Endothelial cell of umbilical vein (primary cell): ENCODE data around the gene MDM1. TPM values are rescaled to one million over a fixed set of nuclear protein-coding genes. Genes with fewer than 3 reads are reported as not detected.

Source experiments
- BruUV-seq: library from RNA; stranded (reverse); fragments of 400-500 nt; replicated peaks from 2 replicates; lab custom pipeline; 2021; lab: Mats Ljungman, UMichigan
- CTCF ChIA-PET: fragments of 300-600, 350-600 bp; sonication (Branson Sonifier 250); formaldehyde crosslinking; loops from one replicate; lab custom pipeline; 2021; ENCODE audit warnings: antibody characterized with exemption, inconsistent platforms; lab: Charles Lee
- POLR2A ChIA-PET: fragments of 300-600, 350-600 bp; sonication (Branson Sonifier 250); formaldehyde crosslinking; loops from one replicate; lab custom pipeline; 2021; ENCODE audit warnings: antibody characterized with exemption, inconsistent platforms; lab: Charles Lee
- DNase-seq: peaks from one replicate; pipeline ENCODE4 v3.0.0-alpha.2; 2011; ENCODE audit warnings: low read depth, low spot score
- FAIRE-seq: peaks from 2 replicates; lab custom pipeline; 2011; peaks lifted over from hg19 to GRCh38; lab: Jason Lieb, UNC
- H2AFZ ChIP-seq: 2 replicates; pipeline ENCODE4 v1.6.0; 2012; ENCODE audit warnings: low read depth, low read length, control low read depth, inconsistent platforms
- H3K27ac ChIP-seq: 2 replicates; pipeline ENCODE4 v1.5.1; 2011; ENCODE audit warnings: low read depth, mild to moderate bottlenecking, control low read depth, low read length, moderate library complexity; ENCODE audit not compliant: insufficient read depth
- H3K27me3 ChIP-seq, 2 experiments: 2 replicates each; pipeline versions ENCODE4 v1.6.0 to v1.6.1; 2011; ENCODE audit warnings: low read length in 2 of 2, mixed read lengths in 1 of 2; ENCODE audit not compliant: control insufficient read depth in 2 of 2, insufficient read depth in 2 of 2
- H3K36me3 ChIP-seq, 2 experiments: 2 replicates in 1 of 2; 3 replicates in 1 of 2; pipeline ENCODE4 v1.5.1; 2011; ENCODE audit warnings: low read length in 2 of 2, mild to moderate bottlenecking in 1 of 2, moderate library complexity in 1 of 2; ENCODE audit not compliant: control insufficient read depth in 2 of 2, insufficient read depth in 2 of 2; ENCODE audit errors: extremely low read depth in 1 of 2
- H3K4me1 ChIP-seq: 3 replicates; pipeline ENCODE4 v1.5.1; 2011; ENCODE audit warnings: mild to moderate bottlenecking, low read length; ENCODE audit not compliant: control insufficient read depth, insufficient read depth; ENCODE audit errors: extremely low read depth
- H3K4me2 ChIP-seq: 2 replicates; pipeline ENCODE4 v1.6.1; 2011; ENCODE audit warnings: low read length, control low read depth, mixed read lengths; ENCODE audit not compliant: insufficient read depth
- H3K4me3 ChIP-seq, 3 experiments: fragments of 200-600 bp in 1 of 3; sonication (generic), shearing (Covaris generic) in 1 of 3; replicated peaks in 1 of 3; 2 replicates each; pipeline ENCODE4 v1.5.1; 2011 to 2016; ENCODE audit warnings: control low read depth in 3 of 3, low read length in 3 of 3, mild to moderate bottlenecking in 2 of 3, inconsistent platforms in 1 of 3, low read depth in 1 of 3, moderate library complexity in 1 of 3; ENCODE audit not compliant: insufficient read depth in 1 of 3
- H3K79me2 ChIP-seq: 2 replicates; pipeline ENCODE4 v1.6.0; 2012; ENCODE audit warnings: low read length, inconsistent platforms; ENCODE audit not compliant: control insufficient read depth, insufficient read depth
- H3K9ac ChIP-seq: replicated peaks from 2 replicates; pipeline ENCODE3; 2011; ENCODE audit warnings: low read length, control low read depth; ENCODE audit not compliant: insufficient read depth; ENCODE audit errors: extremely low read depth
- H3K9me1 ChIP-seq: replicated peaks from 3 replicates; pipeline ENCODE4 v1.6.0; 2011; ENCODE audit warnings: mild to moderate bottlenecking, low read length; ENCODE audit not compliant: control insufficient read depth, insufficient read depth; ENCODE audit errors: extremely low read depth
- H3K9me3 ChIP-seq: replicated peaks from 2 replicates; pipeline ENCODE4 v1.5.1; 2012; ENCODE audit warnings: low read length, inconsistent platforms; ENCODE audit not compliant: control insufficient read depth, insufficient read depth
- H4K20me1 ChIP-seq: replicated peaks from 2 replicates; pipeline ENCODE3; 2011; ENCODE audit warnings: mild to moderate bottlenecking, low read length; ENCODE audit not compliant: control insufficient read depth, insufficient read depth; ENCODE audit errors: extremely low read depth
- EZH2 ChIP-seq: IDR thresholded peaks from 2 replicates; pipeline ENCODE4 v1.6.1; 2012; ENCODE audit warnings: borderline replicate concordance, low read depth, mild to moderate bottlenecking, moderate library complexity, low read length, inconsistent platforms; ENCODE audit not compliant: severe bottlenecking
- FOS ChIP-seq: IDR thresholded peaks from 2 replicates; pipeline ENCODE4 v1.6.1; 2011; ENCODE audit warnings: mild to moderate bottlenecking, low read length, moderate library complexity, borderline replicate concordance; ENCODE audit not compliant: insufficient read depth
- GATA2 ChIP-seq: IDR thresholded peaks from 2 replicates; pipeline ENCODE4 v1.7.0; 2011; ENCODE audit warnings: low read depth, mild to moderate bottlenecking, moderate library complexity, mixed read lengths, low read length; ENCODE audit not compliant: insufficient read length, insufficient read depth
- JUN ChIP-seq: IDR thresholded peaks from 2 replicates; pipeline ENCODE4 v1.6.1; 2011; ENCODE audit warnings: borderline replicate concordance, low read depth; ENCODE audit not compliant: insufficient read length, insufficient read depth
- MAX ChIP-seq: IDR thresholded peaks from 2 replicates; pipeline ENCODE4 v1.6.1; 2011; ENCODE audit not compliant: insufficient read depth, insufficient read length
- MYC ChIP-seq: IDR thresholded peaks from one replicate; pipeline ENCODE4 v1.6.1; 2011; ENCODE audit warnings: mild to moderate bottlenecking, low read depth, low read length
- POLR2A ChIP-seq: IDR thresholded peaks from 2 replicates; pipeline ENCODE4 v1.6.1; 2012; ENCODE audit warnings: low read depth, mild to moderate bottlenecking, control low read depth, low read length
- POLR2AphosphoS5 ChIP-seq: IDR thresholded peaks from 2 replicates; pipeline ENCODE4 v1.6.1; 2012; ENCODE audit warnings: low read depth, mild to moderate bottlenecking, control low read depth, low read length, moderate library complexity; ENCODE audit not compliant: insufficient read depth
- dilution Hi-C: fragments of 300-500 bp; cut with MboI; formaldehyde crosslinking; loops from one replicate; pipeline ENCODE4 v1.15.0; 2019; ENCODE audit warnings: low sequenced_read_pairs; ENCODE audit not compliant: extremely low pct_ligation_motif_present
- intact Hi-C: fragments of 100-400 bp; cut with micrococcal nuclease; formaldehyde crosslinking; loops from one replicate; pipeline ENCODE4 v1.10.0; 2022
- polyA plus RNA-seq, 4 experiments: library from polyadenylated mRNA; depleted of rRNA in 3 of 4; stranded (reverse) in 3 of 4; unstranded in 1 of 4; fragments of >200 nt; gene quantifications; 2 replicates each; pipeline versions ENCODE4 v1.2.1 to v1.2.3, GENCODE V29; 2011 to 2012; ENCODE audit warnings: missing spikeins in 1 of 4
- total RNA-seq: library from RNA; stranded (reverse); gene quantifications from 2 replicates; pipeline ENCODE4 v1.2.3, GENCODE V29; 2021
- TF ChIP-seq, protein P1 (sequence below), 2 donors: IDR thresholded peaks; 1 replicate in 1 of 2; 2 replicates in 1 of 2; pipeline ENCODE4 v1.5.1; 2011; ENCODE audit warnings: low read length in 2 of 2, mild to moderate bottlenecking in 2 of 2, moderate library complexity in 2 of 2, control low read depth in 1 of 2, inconsistent platforms in 1 of 2, low read depth in 1 of 2; ENCODE audit not compliant: insufficient read depth in 1 of 2; ENCODE audit errors: extremely low read depth in 1 of 2

Gene MDM1
- total and polyA plus RNA-seq, 2 donors (not counting 3 experiments of a cell fraction or from before 2014, with no cell fraction given), result 4.3 to 12.5 TPM

DNA sequence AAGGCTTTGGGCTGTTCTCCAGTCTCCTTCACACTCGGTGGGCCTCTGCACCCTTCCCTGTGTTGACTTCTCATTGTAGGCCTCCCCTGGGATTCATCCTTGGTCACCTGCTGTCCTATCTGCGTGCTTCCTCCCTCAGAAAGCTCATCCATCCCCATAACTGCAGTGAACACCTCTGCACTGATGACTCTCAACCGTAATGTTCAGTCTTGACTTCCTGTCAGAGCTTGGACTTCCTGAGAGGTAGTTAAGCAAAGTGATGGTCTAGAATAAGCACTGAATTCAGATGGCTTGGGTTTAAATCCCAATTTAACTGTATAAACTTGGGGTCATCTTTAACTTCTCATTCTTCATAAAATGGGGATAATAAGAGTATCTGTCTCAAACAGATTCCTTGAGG, 13.6 kb upstream of the MDM1 start:
- H3K79me2 ChIP-seq, result no peaks in the 10 kb centered on the region
- H3K27ac ChIP-seq, result no peak overlapping the region
- H3K27me3 ChIP-seq, result peaks cover 34 to 51% of the 10 kb centered on the region in 2 experiments
- no peak overlapping the region for H3K4me2 ChIP-seq
- no peak for TF ChIP-seq MYC
- TF ChIP-seq GATA2, result no peak
- TF ChIP-seq POLR2A, result no peak
- TF ChIP-seq POLR2AphosphoS5, result no peak
- no peak for TF ChIP-seq EZH2
- BruUV-seq, result no TSS peak
- ChIA-PET CTCF (no interaction called here), POLR2A (no interaction called here)
- no peaks in the 10 kb centered on the region for H3K9me1 ChIP-seq
- no peaks in the 10 kb centered on the region for H3K9me3 ChIP-seq
- dilution Hi-C loops (no loop called here), intact Hi-C loops (no loop called here)
- H3K4me1 ChIP-seq, result peaks cover 4% of the 10 kb centered on the region
- no peak overlapping the region for H3K9ac ChIP-seq
- no peak overlapping the region for H3K4me3 ChIP-seq
- H2AFZ ChIP-seq, result no peak overlapping the region
- FAIRE-seq (no peak), DNase-seq (no peak)
- no peaks in the 10 kb centered on the region for H3K36me3 ChIP-seq
- H4K20me1 ChIP-seq, result no peaks in the 10 kb centered on the region

GRCh38 chr12:68344126-68344525, 12.0 kb upstream of the MDM1 start:
- dilution Hi-C loops, result no loop called here
- FAIRE-seq, result no peak
- intact Hi-C loops, result no loop called here

More at GRCh38 chr12:68344126-68344525, 12.0 kb upstream of the MDM1 start:
- H3K36me3 ChIP-seq, result no peaks in the 10 kb centered on the region
- ChIA-PET CTCF (interaction anchor here (0.7 to 1.6 kb wide), 2 partner anchors 9 to 133 kb away, joined by 3 to 4 read pairs; no protein-coding TSS in a partner anchor), POLR2A (no interaction called here)
- peaks cover 38 to 56% of the 10 kb centered on the region in 2 experiments for H3K27me3 ChIP-seq
- no peaks in the 10 kb centered on the region for H3K79me2 ChIP-seq
- TF ChIP-seq, protein P1, sequence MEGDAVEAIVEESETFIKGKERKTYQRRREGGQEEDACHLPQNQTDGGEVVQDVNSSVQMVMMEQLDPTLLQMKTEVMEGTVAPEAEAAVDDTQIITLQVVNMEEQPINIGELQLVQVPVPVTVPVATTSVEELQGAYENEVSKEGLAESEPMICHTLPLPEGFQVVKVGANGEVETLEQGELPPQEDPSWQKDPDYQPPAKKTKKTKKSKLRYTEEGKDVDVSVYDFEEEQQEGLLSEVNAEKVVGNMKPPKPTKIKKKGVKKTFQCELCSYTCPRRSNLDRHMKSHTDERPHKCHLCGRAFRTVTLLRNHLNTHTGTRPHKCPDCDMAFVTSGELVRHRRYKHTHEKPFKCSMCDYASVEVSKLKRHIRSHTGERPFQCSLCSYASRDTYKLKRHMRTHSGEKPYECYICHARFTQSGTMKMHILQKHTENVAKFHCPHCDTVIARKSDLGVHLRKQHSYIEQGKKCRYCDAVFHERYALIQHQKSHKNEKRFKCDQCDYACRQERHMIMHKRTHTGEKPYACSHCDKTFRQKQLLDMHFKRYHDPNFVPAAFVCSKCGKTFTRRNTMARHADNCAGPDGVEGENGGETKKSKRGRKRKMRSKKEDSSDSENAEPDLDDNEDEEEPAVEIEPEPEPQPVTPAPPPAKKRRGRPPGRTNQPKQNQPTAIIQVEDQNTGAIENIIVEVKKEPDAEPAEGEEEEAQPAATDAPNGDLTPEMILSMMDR (IDR thresholded peaks at IDR 0.05; ENCODE audit: extremely low read depth in 1 of 2, insufficient read depth in 1 of 2, low read depth in 1 of 2, low read length in 2 of 2), result no peak
- TF ChIP-seq POLR2A (no peak), POLR2AphosphoS5 (no peak), FOS (no peak), MAX (no peak), MYC (no peak), JUN (no peak), GATA2 (no peak), EZH2 (no peak)
- no peak overlapping the region for H2AFZ ChIP-seq
- no peak overlapping the region for H3K27ac ChIP-seq
- H4K20me1 ChIP-seq, result no peaks in the 10 kb centered on the region
- no peak overlapping the region for H3K9ac ChIP-seq
- no peaks in the 10 kb centered on the region for H3K9me1 ChIP-seq
- no peaks in the 10 kb centered on the region for H3K4me1 ChIP-seq
- H3K4me3 ChIP-seq, result no peak overlapping the region
- H3K4me2 ChIP-seq, result no peak overlapping the region
- no TSS peak for BruUV-seq
- no peak for DNase-seq
- H3K9me3 ChIP-seq, result no peaks in the 10 kb centered on the region
